Measurements from ENCODE around the gene PCK1. TPM values are rescaled to one million over a fixed set of nuclear protein-coding genes. Genes with fewer than 3 reads are reported as not detected.

Gene PCK1
- total and polyA plus RNA-seq, 2 of the 13 experiments (the other 11 are each of a cell fraction or from before 2014, with no cell fraction given), result 6.5 to 12.6 TPM

DNA sequence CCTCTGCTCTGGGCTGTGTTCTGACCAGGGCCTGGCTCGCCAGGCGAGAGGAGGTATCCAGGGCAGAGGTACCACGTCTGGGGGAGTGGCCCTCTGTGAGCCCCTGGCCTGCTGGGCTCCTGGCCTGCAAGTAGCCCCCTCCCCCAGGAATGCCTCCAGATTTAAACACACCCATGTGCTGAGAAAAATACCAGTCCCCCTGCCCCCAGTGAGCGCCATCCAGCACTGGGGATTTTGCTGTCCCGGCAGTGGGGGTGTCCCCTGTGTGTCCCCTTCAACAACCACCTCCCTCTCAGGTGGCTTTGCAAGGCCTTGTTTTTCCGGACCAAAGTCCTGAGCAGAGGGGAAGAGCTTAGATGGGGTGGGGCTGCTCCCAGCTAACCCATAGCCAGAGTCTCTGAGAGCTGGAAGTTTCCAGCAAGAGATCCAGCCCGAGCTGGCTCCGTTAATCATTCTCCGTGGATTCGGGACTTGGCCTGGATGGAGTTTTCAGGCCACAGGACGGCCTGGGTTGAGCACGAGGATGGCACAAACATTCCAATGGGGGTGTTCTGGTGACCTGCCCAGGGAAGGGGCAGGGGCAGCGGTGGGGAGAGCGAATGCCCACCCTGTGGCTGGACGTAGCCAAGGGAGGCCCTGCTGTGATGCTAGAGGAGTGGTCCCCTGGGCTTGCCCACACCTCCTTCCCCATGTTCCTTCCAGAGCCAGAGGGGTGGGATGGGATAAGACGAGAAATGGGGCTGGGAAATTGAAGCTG lies 29.0 kb downstream of the PCK1 start (continued):
- TF ChIP-seq RBFOX2 (IDR thresholded peaks at IDR 0.05; ENCODE audit: low read depth, low read length) (no peak), MXI1 (IDR thresholded peaks at IDR 0.05; ENCODE audit: borderline replicate concordance, low read depth, low read length) (peak; percentile 19; the same call in 1 of the 3 replicates), ZNF614 (CRISPR knock-in tag; IDR thresholded peaks at IDR 0.05; ENCODE audit: borderline replicate concordance) (0 out of 2 replicates have a peak, but pooled peaks have one; percentile 51), RXRA (CRISPR knock-in tag; IDR thresholded peaks at IDR 0.05) (no peak), SOX6 (IDR thresholded peaks at IDR 0.05) (no peak), SOX6 (CRISPR knock-in tag; IDR thresholded peaks at IDR 0.05) (peak; percentile 71), SRSF4 (IDR thresholded peaks at IDR 0.05; ENCODE audit: low read depth, low read length, poor library complexity, severe bottlenecking) (no peak), FOXO1 (CRISPR knock-in tag; IDR thresholded peaks at IDR 0.05) (peak; percentile 86), CBX1 (IDR thresholded peaks at IDR 0.05; ENCODE audit: low read depth) (no peak), ZNF883 (CRISPR knock-in tag; IDR thresholded peaks at IDR 0.05; ENCODE audit: not compliant biosample characterization) (no peak), ZNF30 (CRISPR knock-in tag; IDR thresholded peaks at IDR 0.05) (peak; percentile 56; the same call in 1 of the 2 replicates), ZFP37 (CRISPR knock-in tag; IDR thresholded peaks at IDR 0.05; ENCODE audit: borderline replicate concordance) (peak; percentile 24; the same call in 1 of the 2 replicates), ZNF556 (CRISPR knock-in tag; IDR thresholded peaks at IDR 0.05; ENCODE audit: borderline replicate concordance) (peak; percentile 58; the same call in 1 of the 2 replicates), ASH2L (IDR thresholded peaks at IDR 0.05; ENCODE audit: insufficient read length, low read depth, low read length) (peak; percentile 91), ZSCAN31 (CRISPR knock-in tag; IDR thresholded peaks at IDR 0.05; ENCODE audit: low read depth) (no peak), GZF1 (CRISPR knock-in tag; IDR thresholded peaks at IDR 0.05) (peak; percentile 57; the same call in 1 of the 2 replicates)
- TF ChIP-seq, protein P1, sequence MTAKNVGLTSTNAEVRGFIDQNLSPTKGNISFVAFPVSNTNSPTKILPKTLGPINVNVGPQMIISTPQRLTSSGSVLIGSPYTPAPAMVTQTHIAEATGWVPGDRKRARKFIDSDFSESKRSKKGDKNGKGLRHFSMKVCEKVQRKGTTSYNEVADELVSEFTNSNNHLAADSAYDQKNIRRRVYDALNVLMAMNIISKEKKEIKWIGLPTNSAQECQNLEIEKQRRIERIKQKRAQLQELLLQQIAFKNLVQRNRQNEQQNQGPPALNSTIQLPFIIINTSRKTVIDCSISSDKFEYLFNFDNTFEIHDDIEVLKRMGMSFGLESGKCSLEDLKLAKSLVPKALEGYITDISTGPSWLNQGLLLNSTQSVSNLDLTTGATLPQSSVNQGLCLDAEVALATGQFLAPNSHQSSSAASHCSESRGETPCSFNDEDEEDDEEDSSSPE (CRISPR knock-in tag; IDR thresholded peaks at IDR 0.05), result peak; percentile 71
- TF ChIP-seq, protein P2, sequence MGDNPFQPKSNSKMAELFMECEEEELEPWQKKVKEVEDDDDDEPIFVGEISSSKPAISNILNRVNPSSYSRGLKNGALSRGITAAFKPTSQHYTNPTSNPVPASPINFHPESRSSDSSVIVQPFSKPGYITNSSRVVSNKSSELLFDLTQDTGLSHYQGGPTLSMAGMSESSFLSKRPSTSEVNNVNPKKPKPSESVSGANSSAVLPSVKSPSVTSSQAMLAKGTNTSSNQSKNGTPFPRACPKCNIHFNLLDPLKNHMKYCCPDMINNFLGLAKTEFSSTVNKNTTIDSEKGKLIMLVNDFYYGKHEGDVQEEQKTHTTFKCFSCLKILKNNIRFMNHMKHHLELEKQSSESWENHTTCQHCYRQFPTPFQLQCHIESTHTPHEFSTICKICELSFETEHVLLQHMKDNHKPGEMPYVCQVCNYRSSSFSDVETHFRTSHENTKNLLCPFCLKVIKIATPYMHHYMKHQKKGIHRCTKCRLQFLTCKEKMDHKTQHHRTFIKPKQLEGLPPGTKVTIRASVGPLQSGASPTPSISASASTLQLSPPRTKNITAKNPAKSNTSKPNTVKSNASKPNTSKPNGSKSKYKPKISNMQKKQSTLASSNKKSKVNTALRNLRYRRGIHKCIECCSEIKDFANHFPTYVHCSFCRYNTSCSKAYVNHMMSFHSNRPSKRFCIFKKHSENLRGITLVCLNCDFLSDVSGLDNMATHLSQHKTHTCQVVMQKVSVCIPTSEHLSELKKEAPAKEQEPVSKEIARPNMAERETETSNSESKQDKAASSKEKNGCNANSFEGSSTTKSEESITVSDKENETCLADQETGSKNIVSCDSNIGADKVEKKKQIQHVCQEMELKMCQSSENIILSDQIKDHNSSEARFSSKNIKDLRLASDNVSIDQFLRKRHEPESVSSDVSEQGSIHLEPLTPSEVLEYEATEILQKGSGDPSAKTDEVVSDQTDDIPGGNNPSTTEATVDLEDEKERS (CRISPR knock-in tag; IDR thresholded peaks at IDR 0.05), result peak; percentile 84; the same call in 1 of the 2 replicates
- TF ChIP-seq, protein P3, sequence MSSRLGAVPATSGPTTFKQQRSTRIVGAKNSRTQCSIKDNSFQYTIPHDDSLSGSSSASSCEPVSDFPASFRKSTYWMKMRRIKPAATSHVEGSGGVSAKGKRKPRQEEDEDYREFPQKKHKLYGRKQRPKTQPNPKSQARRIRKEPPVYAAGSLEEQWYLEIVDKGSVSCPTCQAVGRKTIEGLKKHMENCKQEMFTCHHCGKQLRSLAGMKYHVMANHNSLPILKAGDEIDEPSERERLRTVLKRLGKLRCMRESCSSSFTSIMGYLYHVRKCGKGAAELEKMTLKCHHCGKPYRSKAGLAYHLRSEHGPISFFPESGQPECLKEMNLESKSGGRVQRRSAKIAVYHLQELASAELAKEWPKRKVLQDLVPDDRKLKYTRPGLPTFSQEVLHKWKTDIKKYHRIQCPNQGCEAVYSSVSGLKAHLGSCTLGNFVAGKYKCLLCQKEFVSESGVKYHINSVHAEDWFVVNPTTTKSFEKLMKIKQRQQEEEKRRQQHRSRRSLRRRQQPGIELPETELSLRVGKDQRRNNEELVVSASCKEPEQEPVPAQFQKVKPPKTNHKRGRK (CRISPR knock-in tag; IDR thresholded peaks at IDR 0.05), result no peak
- TF ChIP-seq, protein P4, sequence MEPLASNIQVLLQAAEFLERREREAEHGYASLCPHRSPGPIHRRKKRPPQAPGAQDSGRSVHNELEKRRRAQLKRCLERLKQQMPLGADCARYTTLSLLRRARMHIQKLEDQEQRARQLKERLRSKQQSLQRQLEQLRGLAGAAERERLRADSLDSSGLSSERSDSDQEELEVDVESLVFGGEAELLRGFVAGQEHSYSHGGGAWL (CRISPR knock-in tag; IDR thresholded peaks at IDR 0.05), result peak; percentile 49; the same call in 1 of the 2 replicates
- TF ChIP-seq, protein P5, sequence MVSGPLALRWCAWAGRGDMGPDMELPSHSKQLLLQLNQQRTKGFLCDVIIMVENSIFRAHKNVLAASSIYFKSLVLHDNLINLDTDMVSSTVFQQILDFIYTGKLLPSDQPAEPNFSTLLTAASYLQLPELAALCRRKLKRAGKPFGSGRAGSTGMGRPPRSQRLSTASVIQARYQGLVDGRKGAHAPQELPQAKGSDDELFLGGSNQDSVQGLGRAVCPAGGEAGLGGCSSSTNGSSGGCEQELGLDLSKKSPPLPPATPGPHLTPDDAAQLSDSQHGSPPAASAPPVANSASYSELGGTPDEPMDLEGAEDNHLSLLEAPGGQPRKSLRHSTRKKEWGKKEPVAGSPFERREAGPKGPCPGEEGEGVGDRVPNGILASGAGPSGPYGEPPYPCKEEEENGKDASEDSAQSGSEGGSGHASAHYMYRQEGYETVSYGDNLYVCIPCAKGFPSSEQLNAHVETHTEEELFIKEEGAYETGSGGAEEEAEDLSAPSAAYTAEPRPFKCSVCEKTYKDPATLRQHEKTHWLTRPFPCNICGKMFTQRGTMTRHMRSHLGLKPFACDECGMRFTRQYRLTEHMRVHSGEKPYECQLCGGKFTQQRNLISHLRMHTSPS (CRISPR knock-in tag; IDR thresholded peaks at IDR 0.05; ENCODE audit: low read depth), result peak; percentile 80; the same call in 1 of the 2 replicates
